Measurements from ENCODE around the gene SH2D3C. TPM values are rescaled to one million over a fixed set of nuclear protein-coding genes. Genes with fewer than 3 reads are reported as not detected.

SH2D3C gene
- total RNA-seq, 2 experiments from 2014 or later, result 10.9 to 11.8 TPM

- peaks cover 22% of the 10 kb centered on the region for H3K36me3 ChIP-seq (ENCODE audit: insufficient read depth, low read length)
- ATAC-seq (ENCODE audit: poor library complexity) (no peak), DNase-seq (no peak)
- H3K4me1 Mint-ChIP-seq (ENCODE audit: low read depth), result no peaks in the 10 kb centered on the region
- peaks cover 4% of the 10 kb centered on the region for H3K4me1 ChIP-seq (ENCODE audit: insufficient read depth, low read length)
- H3K4me3 Mint-ChIP-seq, result no peak overlapping the region
- no peak overlapping the region for H3K4me3 ChIP-seq (ENCODE audit: low read length)
- CTCF ChIA-PET, result interaction anchor here (0.6 kb wide), 1 partner anchor 28 kb away, joined by 3 read pairs; no protein-coding TSS in a partner anchor
- H3K27ac Mint-ChIP-seq, result no peak overlapping the region
- no peaks in the 10 kb centered on the region for H3K27me3 ChIP-seq (ENCODE audit: control insufficient read depth in 1 of 2, insufficient read depth in 2 of 2, low read length in 2 of 2)
- H3K27ac ChIP-seq (ENCODE audit: low read depth in 1 of 2, low read length in 2 of 2), result no peak overlapping the region
- H3K9me3 Mint-ChIP-seq, result no peaks in the 10 kb centered on the region
- POLR2A ChIA-PET, result interaction anchor here (1.3 kb wide), 1 partner anchor 57 kb away, joined by 3 read pairs; no protein-coding TSS in a partner anchor
- no peaks in the 10 kb centered on the region for H3K9me3 ChIP-seq (ENCODE audit: control insufficient read depth in 1 of 2, insufficient read depth in 1 of 2, low read length in 2 of 2)
- TF ChIP-seq CTCF (IDR thresholded peaks at IDR 0.05), result no peak
- intact Hi-C loops (cut with DNase I, micrococcal nuclease), result loop anchor here in 1 of 2 experiments (1.0 kb wide), 1 partner anchor 137 kb away; no protein-coding TSS in a partner anchor
- peaks cover 5% of the 10 kb centered on the region for H3K36me3 Mint-ChIP-seq (ENCODE audit: low read depth)
- no peaks in the 10 kb centered on the region for H3K27me3 Mint-ChIP-seq
Observed at GRCh38 chr9:127728808-127729207, 49.7 kb downstream of the SH2D3C start.

- ChIA-PET POLR2A (no interaction called here), CTCF (no interaction called here)
- H3K4me3 ChIP-seq (ENCODE audit: low read length), result no peak overlapping the region
- no peak overlapping the region for H3K27ac ChIP-seq (ENCODE audit: low read depth in 1 of 2, low read length in 2 of 2)
- Mint-ChIP-seq H3K36me3 (ENCODE audit: low read depth) (peaks cover 4% of the 10 kb centered on the region), H3K4me1 (ENCODE audit: low read depth) (no peaks in the 10 kb centered on the region), H3K9me3 (no peaks in the 10 kb centered on the region), H3K4me3 (no peak overlapping the region), H3K27me3 (no peaks in the 10 kb centered on the region), H3K27ac (no peak overlapping the region)
- ATAC-seq (ENCODE audit: poor library complexity) (no peak), DNase-seq (no peak)
- intact Hi-C loops (cut with DNase I, micrococcal nuclease), result no loop called here
- TF ChIP-seq CTCF (IDR thresholded peaks at IDR 0.05), result no peak
- H3K36me3 ChIP-seq (ENCODE audit: insufficient read depth, low read length), result peaks cover 9% of the 10 kb centered on the region
- H3K9me3 ChIP-seq (ENCODE audit: control insufficient read depth in 1 of 2, insufficient read depth in 1 of 2, low read length in 2 of 2), result no peaks in the 10 kb centered on the region
- no peaks in the 10 kb centered on the region for H3K27me3 ChIP-seq (ENCODE audit: control insufficient read depth in 1 of 2, insufficient read depth in 2 of 2, low read length in 2 of 2)
- H3K4me1 ChIP-seq (ENCODE audit: insufficient read depth, low read length), result peaks cover 10% of the 10 kb centered on the region
Observed at GRCh38 chr9:127726871-127727270, 51.6 kb downstream of the SH2D3C start.

- DNase-seq, result no peak
- Mint-ChIP-seq H3K27me3 (no peaks in the 10 kb centered on the region), H3K4me1 (ENCODE audit: low read depth) (peaks cover 10% of the 10 kb centered on the region), H3K36me3 (ENCODE audit: low read depth) (no peaks in the 10 kb centered on the region), H3K4me3 (no peak overlapping the region), H3K27ac (no peak overlapping the region), H3K9me3 (no peaks in the 10 kb centered on the region)
- no peaks in the 10 kb centered on the region for H3K36me3 ChIP-seq (ENCODE audit: insufficient read depth, low read length)
- no peaks in the 10 kb centered on the region for H3K9me3 ChIP-seq (ENCODE audit: control insufficient read depth in 1 of 2, insufficient read depth in 1 of 2, low read length in 2 of 2)
- H3K4me3 ChIP-seq (ENCODE audit: low read length), result no peak overlapping the region
- H3K27me3 ChIP-seq (ENCODE audit: control insufficient read depth in 1 of 2, insufficient read depth in 2 of 2, low read length in 2 of 2), result no peaks in the 10 kb centered on the region
- no peak overlapping the region for H3K27ac ChIP-seq (ENCODE audit: low read depth in 1 of 2, low read length in 2 of 2)
- ATAC-seq (ENCODE audit: poor library complexity), result no peak
- ChIA-PET POLR2A (interaction anchor here (0.6 to 1.1 kb wide), 2 partner anchors 8 to 724 kb away, joined by 4 read pairs; partner anchors contain the start of genes PTRH1 and TTC16), CTCF (interaction anchor here (2.7 kb wide), 1 partner anchor 11 kb away, joined by 7 read pairs; the partner anchor contains the start of gene TOR2A)
- TF ChIP-seq CTCF (IDR thresholded peaks at IDR 0.05), result no peak
- intact Hi-C loops (cut with DNase I, micrococcal nuclease), result no loop called here
- peaks cover 36% of the 10 kb centered on the region for H3K4me1 ChIP-seq (ENCODE audit: insufficient read depth, low read length)
Observed at GRCh38 chr9:127724012-127724411, 54.5 kb downstream of the SH2D3C start.

Measured in CD4-positive, alpha-beta T cell (primary cell).